HFF-Myc (cell line): ENCODE results near the gene PSMB3.
"Not testable (repeated sequence)": the region's sequence is repeated elsewhere in the genome, so short reads cannot be mapped to it uniquely, and the experiment has no call there.

ENCODE experiments used
- DNase-seq: peaks from one replicate; pipeline ENCODE4 v3.0.0-alpha.2; 2011; ENCODE audit warnings: low read depth; ENCODE audit errors: extremely low read depth
- H3K4me3 ChIP-seq: replicated peaks from 2 replicates; pipeline ENCODE4 v1.5.1; 2011; ENCODE audit warnings: low read depth, mild to moderate bottlenecking, control low read depth, low read length
- TF ChIP-seq, protein P1 (sequence below): IDR thresholded peaks from 2 replicates; pipeline ENCODE4 v1.5.1; 2012; ENCODE audit warnings: mild to moderate bottlenecking, low read depth, low read length, control low read depth; ENCODE audit errors: missing control alignments

Gene PSMB3

GRCh38 chr17:38777641-38778250 lies 25.2 kb downstream of the PSMB3 start:
- no peak for DNase-seq
- TF ChIP-seq, protein P1, sequence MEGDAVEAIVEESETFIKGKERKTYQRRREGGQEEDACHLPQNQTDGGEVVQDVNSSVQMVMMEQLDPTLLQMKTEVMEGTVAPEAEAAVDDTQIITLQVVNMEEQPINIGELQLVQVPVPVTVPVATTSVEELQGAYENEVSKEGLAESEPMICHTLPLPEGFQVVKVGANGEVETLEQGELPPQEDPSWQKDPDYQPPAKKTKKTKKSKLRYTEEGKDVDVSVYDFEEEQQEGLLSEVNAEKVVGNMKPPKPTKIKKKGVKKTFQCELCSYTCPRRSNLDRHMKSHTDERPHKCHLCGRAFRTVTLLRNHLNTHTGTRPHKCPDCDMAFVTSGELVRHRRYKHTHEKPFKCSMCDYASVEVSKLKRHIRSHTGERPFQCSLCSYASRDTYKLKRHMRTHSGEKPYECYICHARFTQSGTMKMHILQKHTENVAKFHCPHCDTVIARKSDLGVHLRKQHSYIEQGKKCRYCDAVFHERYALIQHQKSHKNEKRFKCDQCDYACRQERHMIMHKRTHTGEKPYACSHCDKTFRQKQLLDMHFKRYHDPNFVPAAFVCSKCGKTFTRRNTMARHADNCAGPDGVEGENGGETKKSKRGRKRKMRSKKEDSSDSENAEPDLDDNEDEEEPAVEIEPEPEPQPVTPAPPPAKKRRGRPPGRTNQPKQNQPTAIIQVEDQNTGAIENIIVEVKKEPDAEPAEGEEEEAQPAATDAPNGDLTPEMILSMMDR = no peak
- no peak overlapping the region for H3K4me3 ChIP-seq

DNA sequence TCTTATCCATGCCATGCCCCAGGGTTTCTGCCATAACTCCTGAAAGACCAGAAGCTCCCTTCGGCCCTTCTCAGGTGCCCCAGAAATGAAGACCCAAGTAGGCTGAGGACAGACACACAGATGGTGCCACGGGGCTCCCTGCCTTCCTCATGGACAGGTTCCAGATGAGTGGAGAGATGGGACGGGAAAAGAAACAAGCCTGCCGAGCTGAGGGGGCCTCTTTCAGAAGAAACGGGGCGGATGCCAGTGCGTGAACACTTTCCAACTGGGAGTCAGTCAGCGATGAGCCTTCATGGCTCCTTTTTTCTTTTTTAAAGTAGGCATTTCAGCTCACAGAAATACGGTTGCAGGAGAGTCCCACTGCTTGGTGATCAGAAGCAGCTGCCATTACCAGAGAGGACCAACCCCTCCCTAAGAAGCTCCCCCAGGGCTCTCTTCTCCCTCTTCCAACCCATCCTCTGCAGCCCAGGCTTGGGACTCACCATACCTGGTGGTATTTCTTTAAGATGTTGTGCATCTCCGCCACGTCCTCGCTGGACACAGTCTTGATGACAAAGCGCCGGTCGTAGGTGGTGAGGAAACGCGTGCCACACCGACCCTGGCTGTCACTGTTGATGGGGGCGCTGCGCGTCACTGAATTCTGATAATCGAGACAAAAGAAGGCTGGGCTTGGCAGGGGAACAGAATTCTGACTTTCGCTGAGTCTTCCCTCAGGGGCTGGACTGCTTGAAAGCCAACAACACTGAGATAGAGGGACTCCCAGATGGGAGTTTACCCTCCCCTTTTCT lies 27.6 kb downstream of the PSMB3 start:
- no peak for DNase-seq
- TF ChIP-seq, protein P1 = no peak
- no peak overlapping the region for H3K4me3 ChIP-seq

DNA sequence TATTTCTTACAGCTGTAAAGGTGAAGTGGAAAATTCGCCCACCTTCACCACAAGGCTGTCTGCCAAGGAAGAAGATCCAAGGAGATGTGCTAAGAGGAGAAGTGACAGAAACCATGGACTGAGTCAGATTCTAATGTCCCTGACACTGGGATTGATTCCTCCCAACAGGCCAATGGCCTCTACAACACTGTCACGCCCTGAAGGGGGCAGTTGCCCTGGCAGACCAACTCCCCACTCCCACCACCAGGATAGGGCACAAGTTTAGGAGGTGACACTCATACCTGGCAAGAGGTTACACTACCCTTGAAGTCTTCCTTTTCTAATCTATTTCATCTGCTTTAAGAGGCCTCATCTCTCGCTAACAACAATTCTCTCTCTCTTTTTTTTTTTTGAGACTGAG lies 30.7 kb downstream of the PSMB3 start:
- TF ChIP-seq, protein P1 = no peak
- DNase-seq = no peak
- H3K4me3 ChIP-seq = no peak overlapping the region

DNA sequence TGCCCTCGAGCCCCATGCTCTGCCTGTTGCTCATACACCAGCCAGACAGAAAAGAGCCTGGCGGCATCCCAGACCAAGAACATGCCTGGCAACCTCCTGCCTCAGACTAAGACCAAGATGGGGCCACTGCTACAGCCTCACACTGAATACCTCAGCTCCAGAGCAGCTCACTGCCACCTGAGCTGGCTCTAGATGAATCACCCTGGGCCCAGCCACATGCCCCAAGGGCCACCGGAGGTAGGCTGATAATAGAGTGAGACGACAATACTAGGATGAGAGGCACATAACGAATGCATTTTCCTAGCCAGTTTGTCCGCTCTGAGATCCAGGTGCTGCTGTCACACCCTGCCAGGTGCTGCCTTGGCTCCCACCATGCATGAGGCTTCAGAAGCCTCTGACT lies 33.8 kb downstream of the PSMB3 start:
- DNase-seq = no peak
- TF ChIP-seq, protein P1 = no peak
- no peak overlapping the region for H3K4me3 ChIP-seq

DNA sequence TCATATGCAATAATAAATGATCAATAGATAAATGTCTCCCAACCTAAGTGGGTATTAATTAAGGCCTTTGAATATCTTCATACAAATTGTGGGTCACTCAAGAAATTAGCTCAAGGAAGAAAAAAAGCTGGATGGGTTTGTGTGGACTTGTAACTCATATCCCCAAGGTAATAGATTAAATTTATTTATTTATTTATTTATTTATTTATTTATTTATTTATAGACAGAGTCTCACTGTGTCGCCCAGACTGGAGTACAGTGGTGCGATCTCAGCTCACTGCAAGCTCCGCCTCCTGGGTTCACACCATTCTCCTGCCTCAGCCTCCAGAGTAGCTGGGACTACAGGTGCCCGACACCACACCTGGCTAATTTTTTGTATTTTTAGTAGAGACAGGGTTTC lies 35.5 kb downstream of the PSMB3 start:
- H3K4me3 ChIP-seq, DNase-seq: not testable (repeated sequence)

DNA sequence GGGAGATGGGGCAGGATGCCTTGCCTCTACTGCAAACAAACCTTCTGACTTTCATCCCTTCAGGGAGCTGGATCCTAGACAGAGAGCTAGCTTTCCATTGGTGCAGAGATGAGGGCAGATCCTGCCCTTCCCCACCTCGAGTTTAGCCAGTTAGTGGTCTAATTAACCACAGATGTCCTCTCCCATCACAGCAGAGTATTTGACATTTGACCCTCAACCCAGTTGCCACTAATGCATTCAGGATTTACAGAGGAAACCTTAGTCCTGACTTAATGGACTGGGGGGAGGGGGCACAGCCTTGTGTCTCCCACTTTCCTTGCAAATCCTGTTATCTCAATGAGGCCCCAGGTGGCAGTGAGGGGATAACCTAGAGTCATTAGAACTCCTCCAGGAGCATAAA lies 36.6 kb downstream of the PSMB3 start:
- no peak overlapping the region for H3K4me3 ChIP-seq
- peak; percentile 82 for DNase-seq
- TF ChIP-seq, protein P1 = no peak

DNA sequence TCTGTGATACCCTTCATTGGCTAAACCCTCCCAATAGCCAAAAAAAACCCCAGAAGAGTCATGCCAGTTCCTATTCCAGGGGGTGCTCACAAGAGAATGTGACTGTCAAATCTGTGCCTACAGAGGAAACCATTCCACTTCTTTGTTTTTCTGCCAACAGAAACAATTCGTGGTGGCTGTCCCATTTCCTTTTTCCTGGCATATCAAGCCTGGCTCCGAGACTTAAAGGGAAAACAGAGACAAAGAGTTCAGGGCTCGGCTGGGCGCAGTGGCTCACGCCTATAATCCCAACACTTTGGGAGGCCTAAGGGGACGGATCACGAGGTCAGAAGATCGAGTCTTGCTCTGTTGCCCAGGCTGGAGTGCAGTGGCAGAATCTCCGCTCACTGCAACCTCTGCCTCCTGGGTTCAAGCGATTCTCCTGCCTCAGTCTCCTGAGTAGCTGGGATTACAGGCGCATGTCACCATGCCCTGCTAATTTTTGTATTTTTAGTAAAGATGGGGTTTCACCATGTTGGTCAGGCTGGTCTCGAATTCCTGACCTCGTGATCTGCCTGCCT lies 37.7 kb downstream of the PSMB3 start:
- DNase-seq, H3K4me3 ChIP-seq: not testable (repeated sequence)
